ENCODE data around the gene DDIT4. TPM values are rescaled to one million over a fixed set of nuclear protein-coding genes. Genes with fewer than 3 reads are reported as not detected.

DDIT4 gene
- total and polyA plus RNA-seq, 8 donors, result 89.9 to 188 (median 162) TPM

GRCh38 chr10:72309290-72310240, 35.8 kb downstream of the DDIT4 start:
- H3K27ac ChIP-seq, result peak overlapping the region; percentile 28 to 78 (median 71)
- H3K9me3 ChIP-seq, result no peaks in the 10 kb centered on the region
- no peak overlapping the region for H3K4me3 ChIP-seq
- DNase-seq, result peak; percentile 51 to 73
- peaks cover 27 to 38% (median 29%) of the 10 kb centered on the region in 4 donors for H3K4me1 ChIP-seq
- H3K27me3 ChIP-seq, result no peaks in the 10 kb centered on the region
- H3K36me3 ChIP-seq, result no peaks in the 10 kb centered on the region
- TF ChIP-seq POLR2AphosphoS5 (IDR thresholded peaks at IDR 0.05) (peak in 1 of 3 donors; percentile 6), EP300 (IDR thresholded peaks at IDR 0.05) (no peak), CTCF (IDR thresholded peaks at IDR 0.05) (no peak), POLR2A (IDR thresholded peaks at IDR 0.05) (no peak)
- 51 to 68% (median 53%) methylated on average over 21 of the region's 21 CpGs for WGBS, 5 donors
- intact Hi-C loops (cut with DNase I; ENCODE audit: low total_unique reads), result no loop called here

- no peaks in the 10 kb centered on the region for H3K27me3 ChIP-seq
- no peak for DNase-seq
- TF ChIP-seq EP300 (IDR thresholded peaks at IDR 0.05) (no peak), POLR2A (IDR thresholded peaks at IDR 0.05) (no peak), POLR2AphosphoS5 (IDR thresholded peaks at IDR 0.05) (no peak)
- intact Hi-C loops (cut with DNase I; ENCODE audit: low total_unique reads), result no loop called here
- WGBS, 5 donors, result 61 to 75% (median 66%) methylated on average over 11 of the region's 11 CpGs
- H3K4me1 ChIP-seq, result peaks cover 34 to 44% (median 35%) of the 10 kb centered on the region in 4 donors
- H3K9me3 ChIP-seq, result no peaks in the 10 kb centered on the region
- no peaks in the 10 kb centered on the region for H3K36me3 ChIP-seq
- peak overlapping the region in 3 of 5 donors; percentile 71 to 78 (median 73) for H3K27ac ChIP-seq
- H3K4me3 ChIP-seq, result no peak overlapping the region
These were observed 36.5 kb downstream of the DDIT4 start for GRCh38 chr10:72310241-72310633.

- Histone ChIP-seq H3K9me3 (no peaks in the 10 kb centered on the region), H3K27ac (peak overlapping the region in 1 of 5 donors; percentile 71), H3K27me3 (no peaks in the 10 kb centered on the region), H3K4me3 (no peak overlapping the region), H3K4me1 (peaks cover 38 to 48% (median 39%) of the 10 kb centered on the region in 4 donors), H3K36me3 (no peaks in the 10 kb centered on the region)
- peak in 1 of 2 donors; percentile 38 for DNase-seq
- no peak for TF ChIP-seq POLR2AphosphoS5 (IDR thresholded peaks at IDR 0.05)
- no peak for TF ChIP-seq CTCF (IDR thresholded peaks at IDR 0.05)
- TF ChIP-seq POLR2A (IDR thresholded peaks at IDR 0.05), result no peak
- TF ChIP-seq EP300 (IDR thresholded peaks at IDR 0.05), result no peak
- intact Hi-C loops (cut with DNase I; ENCODE audit: low total_unique reads), result no loop called here
- WGBS, 5 donors, result 78 to 93% (median 92%) methylated on average over 4 of the region's 4 CpGs
These were observed 36.9 kb downstream of the DDIT4 start for GRCh38 chr10:72310636-72311035.

- 74 to 90% (median 82%) methylated on average over 7 of the region's 7 CpGs for WGBS, 5 donors
These were observed 37.9 kb downstream of the DDIT4 start for GRCh38 chr10:72311667-72312066.

More at GRCh38 chr10:72311667-72312066, 37.9 kb downstream of the DDIT4 start:
- no peaks in the 10 kb centered on the region for H3K36me3 ChIP-seq
- no peaks in the 10 kb centered on the region for H3K27me3 ChIP-seq
- no peak overlapping the region for H3K4me3 ChIP-seq
- intact Hi-C loops (cut with DNase I; ENCODE audit: low total_unique reads), result no loop called here
- H3K4me1 ChIP-seq, result peaks cover 48 to 59% (median 50%) of the 10 kb centered on the region in 4 donors
- TF ChIP-seq POLR2A (IDR thresholded peaks at IDR 0.05) (no peak), EP300 (IDR thresholded peaks at IDR 0.05) (no peak), POLR2AphosphoS5 (IDR thresholded peaks at IDR 0.05) (no peak), CTCF (IDR thresholded peaks at IDR 0.05) (no peak)
- H3K9me3 ChIP-seq, result no peaks in the 10 kb centered on the region
- no peak overlapping the region for H3K27ac ChIP-seq
- no peak for DNase-seq
